SK-N-SH (cell line): Measurements from ENCODE around the gene MICAL1. TPM values are rescaled to one million over a fixed set of nuclear protein-coding genes. Genes with fewer than 3 reads are reported as not detected.

Experiments used
- CTCF ChIA-PET: fragments of 300-600, 350-600 bp; formaldehyde crosslinking; extraction: SDS; loops from one replicate; lab custom pipeline; 2021; lab: Yijun Ruan, JAX
- POLR2A ChIA-PET: fragments of 350-600 bp; sonication (Branson Sonifier 250); formaldehyde crosslinking; extraction: SDS; loops from one replicate; lab custom pipeline; 2020; ENCODE audit warnings: antibody characterized with exemption, inconsistent platforms; lab: Yijun Ruan, JAX
- DNase-seq: peaks from one replicate; pipeline ENCODE4 v3.0.0; 2012
- H2AFZ ChIP-seq: fragments of 200-600 bp; sonication (generic); 2 replicates; pipeline ENCODE4 v1.8.1; 2016; ENCODE audit warnings: antibody characterized with exemption, mild to moderate bottlenecking, low read depth
- H3F3A ChIP-seq: fragments of 200-600 bp; sonication (generic); replicated peaks from 2 replicates; pipeline ENCODE3; 2016; ENCODE audit warnings: antibody characterized with exemption, mild to moderate bottlenecking; ENCODE audit not compliant: insufficient read depth
- H3K27ac ChIP-seq, 2 experiments: fragments of 200-500 bp in 1 of 2; fragments of 200-600 bp in 1 of 2; sonication (Bioruptor generic) in 1 of 2; sonication (generic), shearing (Covaris generic) in 1 of 2; 2 replicates each; pipeline versions ENCODE4 v1.5.1 to v1.6.1; 2014 to 2016; ENCODE audit warnings: low read depth in 2 of 2, inconsistent platforms in 1 of 2, low read length in 1 of 2, mild to moderate bottlenecking in 1 of 2, mixed read lengths in 1 of 2
- H3K27me3 ChIP-seq: fragments of 200-600 bp; sonication (generic), shearing (Covaris generic); 2 replicates; pipeline ENCODE4 v1.6.1; 2016; ENCODE audit warnings: mixed run types; ENCODE audit not compliant: insufficient read depth
- H3K36me3 ChIP-seq, 2 experiments: fragments of 200-500 bp in 1 of 2; fragments of 200-600 bp in 1 of 2; sonication (Bioruptor generic) in 1 of 2; sonication (generic) in 1 of 2; replicated peaks in 1 of 2; 2 replicates each; pipeline versions ENCODE3 to v1.5.1; 2014 to 2016; ENCODE audit warnings: low read length in 1 of 2, mild to moderate bottlenecking in 1 of 2; ENCODE audit not compliant: insufficient read depth in 2 of 2, control insufficient read depth in 1 of 2
- H3K4me1 ChIP-seq, 2 experiments: fragments of 200-500 bp in 1 of 2; fragments of 200-600 bp in 1 of 2; sonication (Bioruptor generic) in 1 of 2; sonication (generic), shearing (Covaris generic) in 1 of 2; 2 replicates each; pipeline versions ENCODE4 v1.5.1 to v1.6.1; 2014 to 2016; ENCODE audit warnings: low read depth in 1 of 2, low read length in 1 of 2, mixed run types in 1 of 2; ENCODE audit not compliant: insufficient read depth in 2 of 2, control insufficient read depth in 1 of 2
- H3K4me2 ChIP-seq: fragments of 200-600 bp; sonication (generic), shearing (Covaris generic); 2 replicates; pipeline ENCODE4 v1.6.1; 2017; ENCODE audit warnings: mixed run types
- H3K4me3 ChIP-seq, 2 experiments: fragments of 200-500 bp in 1 of 2; fragments of 200-600 bp in 1 of 2; sonication (Bioruptor generic) in 1 of 2; sonication (generic), shearing (Covaris generic) in 1 of 2; 2 replicates each; pipeline versions ENCODE4 v1.5.1 to v1.8.1; 2014 to 2016; ENCODE audit warnings: low read depth in 2 of 2, inconsistent platforms in 1 of 2, low read length in 1 of 2, mild to moderate bottlenecking in 1 of 2, mixed read lengths in 1 of 2, moderate library complexity in 1 of 2
- H3K79me2 ChIP-seq: fragments of 200-600 bp; sonication (generic); 2 replicates; pipeline ENCODE4 v1.8.1; 2017; ENCODE audit warnings: mild to moderate bottlenecking; ENCODE audit not compliant: insufficient read depth
- H3K9ac ChIP-seq: fragments of 200-600 bp; sonication (generic); 2 replicates; pipeline ENCODE4 v1.6.1; 2017; ENCODE audit warnings: mixed run types
- H3K9me2 ChIP-seq: fragments of 200-600 bp; sonication (generic); 2 replicates; pipeline ENCODE4 v1.6.1; 2017; ENCODE audit warnings: mixed run types
- H3K9me3 ChIP-seq: fragments of 200-600 bp; sonication (generic); 2 replicates; pipeline ENCODE4 v1.6.1; 2017; ENCODE audit warnings: mixed run types, mild to moderate bottlenecking, moderate library complexity
- H4K20me1 ChIP-seq: fragments of 200-600 bp; sonication (generic); 2 replicates; pipeline ENCODE4 v1.6.1; 2017; ENCODE audit warnings: mild to moderate bottlenecking, mixed run types; ENCODE audit not compliant: insufficient read depth
- EP300 ChIP-seq, 2 experiments: IDR thresholded peaks; 2 replicates each; pipeline versions ENCODE4 v1.4.0 to v1.6.1; 2012; ENCODE audit warnings: borderline replicate concordance in 1 of 2, low read depth in 1 of 2, low read length in 1 of 2
- FOSL2 ChIP-seq: IDR thresholded peaks from 2 replicates; pipeline ENCODE4 v1.4.0; 2012; ENCODE audit warnings: low read depth, mild to moderate bottlenecking, moderate library complexity, borderline replicate concordance
- GABPA ChIP-seq: IDR thresholded peaks from 2 replicates; pipeline ENCODE4 v1.4.0; 2012; ENCODE audit warnings: low read depth, mild to moderate bottlenecking
- JUND ChIP-seq: IDR thresholded peaks from 2 replicates; pipeline ENCODE4 v1.4.0; 2012
- MAX ChIP-seq: IDR thresholded peaks from 2 replicates; pipeline ENCODE4 v1.4.0; 2012; ENCODE audit warnings: low read depth
- MEF2A ChIP-seq: IDR thresholded peaks from 2 replicates; pipeline ENCODE4 v1.4.0; 2012; ENCODE audit warnings: low read depth, borderline replicate concordance
- NFIC ChIP-seq: IDR thresholded peaks from 2 replicates; pipeline ENCODE4 v1.4.0; 2012; ENCODE audit warnings: borderline replicate concordance
- NRF1 ChIP-seq: IDR thresholded peaks from 2 replicates; pipeline ENCODE4 v1.6.1; 2012; ENCODE audit warnings: low read depth, mild to moderate bottlenecking, low read length
- PBX3 ChIP-seq: IDR thresholded peaks from 2 replicates; pipeline ENCODE4; 2012
- RCOR1 ChIP-seq: fragments of 150-350 bp; IDR thresholded peaks from 2 replicates; pipeline ENCODE4 v1.6.1; 2017; ENCODE audit warnings: antibody characterized with exemption, low read length
- TCF12 ChIP-seq: IDR thresholded peaks from 2 replicates; pipeline ENCODE4 v1.4.0; 2012
- USF2 ChIP-seq: fragments of 150-350 bp; IDR thresholded peaks from 2 replicates; pipeline ENCODE4 v1.6.1; 2017; ENCODE audit warnings: antibody characterized with exemption, low read length, low read depth, borderline replicate concordance
- WGBS: methylation state at CpG from one replicate; pipeline ENCODE4 v1.1.6; 2017; ENCODE audit warnings: low lambda C conversion rate; 5-methylcytosine and 5-hydroxymethylcytosine counted together
- polyA plus RNA-seq, 3 experiments: library from polyadenylated mRNA; depleted of rRNA; stranded (reverse); fragments of >200 nt; gene quantifications; 2 replicates each; pipeline ENCODE4 v1.2.3, GENCODE V29; 2012

The MICAL1 gene
- polyA plus RNA-seq, 1 of the 3 experiments (the other 2 are of a cell fraction), result 45.6 TPM

- TF ChIP-seq PBX3 (no peak), NFIC (no peak), JUND (no peak), MEF2A (no peak), GABPA (no peak), TCF12 (no peak)
- 80% methylated on average over 6 of the region's 10 CpGs for WGBS
These were observed 8.5 kb downstream of the MICAL1 start for GRCh38 chr6:109447087-109447486.

GRCh38 chr6:109446541-109446940 lies 9.0 kb downstream of the MICAL1 start:
- no peak overlapping the region for H3K27ac ChIP-seq
- no peak overlapping the region for H2AFZ ChIP-seq
- DNase-seq, result no peak
- H3K4me2 ChIP-seq, result no peak overlapping the region
- 85% methylated on average over 8 of the region's 8 CpGs for WGBS
- no peak overlapping the region for H3K4me3 ChIP-seq
- no peaks in the 10 kb centered on the region for H3K9me3 ChIP-seq
- peaks cover 0 to 15% of the 10 kb centered on the region in 2 experiments; a peak in 1 of 4 replicates for H3K4me1 ChIP-seq
- H3K79me2 ChIP-seq, result no peaks in the 10 kb centered on the region
- no peaks in the 10 kb centered on the region for H4K20me1 ChIP-seq
- H3F3A ChIP-seq, result no peaks in the 10 kb centered on the region
- H3K36me3 ChIP-seq, result peaks cover 2 to 51% of the 10 kb centered on the region in 2 experiments
- H3K27me3 ChIP-seq, result no peaks in the 10 kb centered on the region
- CTCF ChIA-PET, result no interaction called here
- POLR2A ChIA-PET, result interaction anchor here (0.9 kb wide), 1 partner anchor 9 kb away, joined by 3 read pairs; the partner anchor contains the start of gene MICAL1
- no peak overlapping the region for H3K9ac ChIP-seq
- TF ChIP-seq FOSL2 (no peak), MAX (no peak), NRF1 (no peak), EP300 (IDR thresholded peaks at IDR 0.05; ENCODE audit: borderline replicate concordance in 1 of 2, low read depth in 1 of 2, low read length in 1 of 2) (no peak), USF2 (no peak), RCOR1 (no peak)
- no peaks in the 10 kb centered on the region for H3K9me2 ChIP-seq

More at GRCh38 chr6:109447087-109447486, 8.5 kb downstream of the MICAL1 start:
- peaks cover 0 to 9% of the 10 kb centered on the region in 2 experiments; a peak in 1 of 4 replicates for H3K4me1 ChIP-seq
- H3K27ac ChIP-seq, result no peak overlapping the region
- no peaks in the 10 kb centered on the region for H3K9me2 ChIP-seq
- H2AFZ ChIP-seq, result no peak overlapping the region
- no peak overlapping the region for H3K4me2 ChIP-seq
- H3K27me3 ChIP-seq, result no peaks in the 10 kb centered on the region
- H3K4me3 ChIP-seq, result no peak overlapping the region
- H3K9ac ChIP-seq, result no peak overlapping the region
- POLR2A ChIA-PET, result interaction anchor here (0.9 kb wide), 1 partner anchor 8 kb away, joined by 3 read pairs; the partner anchor contains the start of gene MICAL1
- CTCF ChIA-PET, result no interaction called here
- no peaks in the 10 kb centered on the region for H3K79me2 ChIP-seq
- DNase-seq, result no peak
- no peaks in the 10 kb centered on the region for H4K20me1 ChIP-seq
- H3K9me3 ChIP-seq, result no peaks in the 10 kb centered on the region
- H3K36me3 ChIP-seq, result peaks cover 8 to 56% of the 10 kb centered on the region in 2 experiments
- H3F3A ChIP-seq, result no peaks in the 10 kb centered on the region
